MCF 10A (cell line): ENCODE data around the gene HDAC11. TPM values are rescaled to one million over a fixed set of nuclear protein-coding genes. Genes with fewer than 3 reads are reported as not detected.

Source experiments
- BruUV-seq: library from RNA; stranded (reverse); fragments of 400-500 nt; replicated peaks from 2 replicates; lab custom pipeline; 2021; lab: Mats Ljungman, UMichigan
- CTCF ChIA-PET: fragments of 300-600 bp; sonication (Branson Sonifier 250); formaldehyde crosslinking; extraction: SDS; loops from one replicate; lab custom pipeline; 2021; ENCODE audit warnings: antibody characterized with exemption, inconsistent platforms; lab: Yijun Ruan, JAX
- POLR2A ChIA-PET: fragments of 300-600, 350-650 bp; sonication (Branson Sonifier 250); formaldehyde crosslinking; extraction: SDS; loops from one replicate; lab custom pipeline; 2020; ENCODE audit warnings: antibody characterized with exemption, inconsistent platforms; lab: Yijun Ruan, JAX
- DNase-seq: peaks from one replicate; pipeline ENCODE4 v3.0.0-alpha.2; 2018; ENCODE audit not compliant: unreplicated experiment
- H3K27ac Mint-ChIP-seq: one replicate; pipeline ENCODE4 v1.8.0; 2022; ENCODE audit warnings: mild to moderate bottlenecking, low read depth, mixed read lengths; ENCODE audit not compliant: unreplicated experiment
- H3K27me3 Mint-ChIP-seq: one replicate; pipeline ENCODE4 v1.8.0; 2022; ENCODE audit warnings: mixed read lengths; ENCODE audit not compliant: insufficient read depth, unreplicated experiment
- H3K36me3 Mint-ChIP-seq: one replicate; pipeline ENCODE4 v1.8.0; 2022; ENCODE audit warnings: mild to moderate bottlenecking, moderate library complexity, mixed read lengths; ENCODE audit not compliant: insufficient read depth, unreplicated experiment
- H3K4me1 Mint-ChIP-seq: one replicate; pipeline ENCODE4 v1.8.0; 2022; ENCODE audit warnings: mixed read lengths; ENCODE audit not compliant: insufficient read depth, unreplicated experiment
- H3K4me3 Mint-ChIP-seq: one replicate; pipeline ENCODE4 v1.8.0; 2022; ENCODE audit warnings: mild to moderate bottlenecking, moderate library complexity, mixed read lengths; ENCODE audit not compliant: unreplicated experiment
- H3K9me3 Mint-ChIP-seq: one replicate; pipeline ENCODE4 v1.8.0; 2022; ENCODE audit warnings: mixed read lengths; ENCODE audit not compliant: unreplicated experiment
- CTCF ChIP-seq: fragments of 200-600 bp; IDR thresholded peaks from one replicate; pipeline ENCODE4 v1.8.0; 2022; ENCODE audit warnings: antibody characterized with exemption, mild to moderate bottlenecking; ENCODE audit not compliant: unreplicated experiment
- intact Hi-C: fragments of 100-400 bp; cut with micrococcal nuclease; formaldehyde crosslinking; loops from 2 replicates; pipeline ENCODE4 v1.14.1; 2022
- total RNA-seq: library from RNA; stranded (reverse); gene quantifications from 2 replicates; pipeline ENCODE4 v1.2.3, GENCODE V29; 2022

HDAC11 gene
- total RNA-seq, 1 experiment from 2014 or later, result 8.7 TPM

GRCh38 chr3:13474776-13475303 lies 5.3 kb upstream of the HDAC11 start:
- H3K4me1 Mint-ChIP-seq, result no peaks in the 10 kb centered on the region
- no peak overlapping the region for H3K4me3 Mint-ChIP-seq
- BruUV-seq, result no TSS peak
- TF ChIP-seq CTCF, result no peak
- H3K27me3 Mint-ChIP-seq, result no peaks in the 10 kb centered on the region
- no peak overlapping the region for H3K27ac Mint-ChIP-seq
- ChIA-PET POLR2A (no interaction called here), CTCF (interaction anchor here (0.6 kb wide), 1 partner anchor 21 kb away, joined by 4 read pairs; no protein-coding TSS in a partner anchor)
- intact Hi-C loops, result no loop called here
- no peaks in the 10 kb centered on the region for H3K9me3 Mint-ChIP-seq
- no peak for DNase-seq
- no peaks in the 10 kb centered on the region for H3K36me3 Mint-ChIP-seq

- Mint-ChIP-seq H3K36me3 (no peaks in the 10 kb centered on the region), H3K9me3 (no peaks in the 10 kb centered on the region), H3K4me1 (no peaks in the 10 kb centered on the region), H3K27ac (no peak overlapping the region), H3K4me3 (no peak overlapping the region), H3K27me3 (no peaks in the 10 kb centered on the region)
- BruUV-seq, result no TSS peak
- POLR2A ChIA-PET, result interaction anchor here (4.9 kb wide), 1 partner anchor 24 kb away, joined by 34 read pairs; no protein-coding TSS in a partner anchor
- CTCF ChIA-PET, result interaction anchor here (0.6 to 1.2 kb wide), 3 partner anchors 13 to 384 kb away, joined by 3 to 7 read pairs (median 3); no protein-coding TSS in a partner anchor
- DNase-seq, result no peak
- intact Hi-C loops, result no loop called here
- TF ChIP-seq CTCF, result no peak
Measured at GRCh38 chr3:13475871-13476590, 4.1 kb upstream of the HDAC11 start.

GRCh38 chr3:13477943-13478342 lies 2.2 kb upstream of the HDAC11 start:
- Mint-ChIP-seq H3K4me3 (no peak overlapping the region), H3K36me3 (peaks cover 5% of the 10 kb centered on the region), H3K9me3 (no peaks in the 10 kb centered on the region), H3K27ac (no peak overlapping the region), H3K27me3 (no peaks in the 10 kb centered on the region), H3K4me1 (peaks cover 5% of the 10 kb centered on the region)
- no peak for DNase-seq
- intact Hi-C loops, result no loop called here
- TF ChIP-seq CTCF, result no peak
- BruUV-seq, result no TSS peak
- ChIA-PET CTCF (interaction anchor here (0.6 to 0.9 kb wide), 3 partner anchors 14 to 392 kb away, joined by 3 to 4 read pairs (median 4); no protein-coding TSS in a partner anchor), POLR2A (interaction anchor here (4.9 kb wide), 1 partner anchor 25 kb away, joined by 34 read pairs; no protein-coding TSS in a partner anchor)

- peak overlapping the region; percentile 96 for H3K27ac Mint-ChIP-seq
- H3K4me1 Mint-ChIP-seq, result peaks cover 5% of the 10 kb centered on the region
Measured at GRCh38 chr3:13479332-13479581, 849 bp upstream of the HDAC11 start.

More at GRCh38 chr3:13479332-13479581, 849 bp upstream of the HDAC11 start:
- DNase-seq, result peak; percentile 36
- POLR2A ChIA-PET, result interaction anchor here (0.6 to 4.9 kb wide), 6 partner anchors 9 to 643 kb away, joined by 3 to 34 read pairs (median 4); no protein-coding TSS in a partner anchor
- Mint-ChIP-seq H3K36me3 (peaks cover 5% of the 10 kb centered on the region), H3K27me3 (no peaks in the 10 kb centered on the region), H3K4me3 (peak overlapping the region; percentile 86), H3K9me3 (no peaks in the 10 kb centered on the region)
- intact Hi-C loops, result no loop called here
- BruUV-seq, result no TSS peak
- CTCF ChIA-PET, result interaction anchor here (0.5 to 1.4 kb wide), 4 partner anchors 26 to 387 kb away, joined by 3 to 4 read pairs (median 3); no protein-coding TSS in a partner anchor
- TF ChIP-seq CTCF, result no peak
